GM18519 (cell line): ENCODE measurements around the gene ATF7.
"Not testable (repeated sequence)": the region's sequence is repeated elsewhere in the genome, so short reads cannot be mapped to it uniquely, and the experiment has no call there.

Experiments used
- ATAC-seq: cut with Tn5 transposase; IDR thresholded peaks from one replicate; pipeline ENCODE4 v1.9.1; 2021; ENCODE audit warnings: mild to moderate bottlenecking, moderate library complexity; ENCODE audit not compliant: unreplicated experiment, low FRiP score

Gene ATF7

GRCh38 chr12:53486736-53487487 lies 139.3 kb downstream of the ATF7 start:
- no peak for ATAC-seq

GRCh38 chr12:53485955-53486735 lies 140.0 kb downstream of the ATF7 start:
- no peak for ATAC-seq

GRCh38 chr12:53484686-53485575 lies 141.3 kb downstream of the ATF7 start:
- no peak for ATAC-seq

- ATAC-seq: no peak
Observed at GRCh38 chr12:53483979-53484377, 142.2 kb downstream of the ATF7 start.

- ATAC-seq: no peak
Observed at GRCh38 chr12:53483225-53483978, 142.8 kb downstream of the ATF7 start.

- no peak for ATAC-seq
Observed at GRCh38 chr12:53482626-53483168, 143.5 kb downstream of the ATF7 start.

GRCh38 chr12:53481939-53482586 lies 144.1 kb downstream of the ATF7 start:
- no peak for ATAC-seq

GRCh38 chr12:53481458-53481857 lies 144.7 kb downstream of the ATF7 start:
- not testable (repeated sequence) for ATAC-seq

- no peak for ATAC-seq
Observed at GRCh38 chr12:53480491-53481442, 145.4 kb downstream of the ATF7 start.

GRCh38 chr12:53479331-53479730 lies 146.9 kb downstream of the ATF7 start:
- no peak for ATAC-seq

- no peak for ATAC-seq
Observed at GRCh38 chr12:53478865-53479264, 147.3 kb downstream of the ATF7 start.

- no peak for ATAC-seq
Observed at GRCh38 chr12:53476769-53477209, 149.4 kb downstream of the ATF7 start.

GRCh38 chr12:53474819-53475218 lies 151.4 kb downstream of the ATF7 start:
- ATAC-seq: no peak

- no peak for ATAC-seq
Observed at GRCh38 chr12:53474077-53474476, 152.1 kb downstream of the ATF7 start.

- ATAC-seq: no peak
Observed at GRCh38 chr12:53472056-53472582, 154.1 kb downstream of the ATF7 start.

- no peak for ATAC-seq
Observed at GRCh38 chr12:53468282-53468681, 157.9 kb downstream of the ATF7 start.

GRCh38 chr12:53467880-53468279 lies 158.3 kb downstream of the ATF7 start:
- ATAC-seq: no peak

GRCh38 chr12:53467082-53467481 lies 159.1 kb downstream of the ATF7 start:
- ATAC-seq: no peak
